Neural progenitor cell (in vitro differentiated cells): ENCODE data around the gene CCNE1. TPM values are rescaled to one million over a fixed set of nuclear protein-coding genes. Genes with fewer than 3 reads are reported as not detected.

Experiments
- DNase-seq: peaks from one replicate; pipeline ENCODE4 v3.0.0-alpha.2; 2016; ENCODE audit warnings: low spot score
- H2AFZ ChIP-seq: fragments of 200-600 bp; sonication (generic); replicated peaks from 2 replicates; pipeline ENCODE4 v1.6.1; 2016; ENCODE audit warnings: antibody characterized with exemption
- H3F3A ChIP-seq: fragments of 200-600 bp; sonication (generic); 2 replicates; pipeline ENCODE4 v1.6.1; 2016; ENCODE audit warnings: antibody characterized with exemption, low read depth
- H3K27ac ChIP-seq: fragments of 200-600 bp; sonication (generic); 2 replicates; pipeline ENCODE4 v1.5.1; 2016; ENCODE audit warnings: mild to moderate bottlenecking
- H3K27me3 ChIP-seq: fragments of 200-600 bp; sonication (generic); 2 replicates; pipeline ENCODE4 v1.6.1; 2016; ENCODE audit warnings: mild to moderate bottlenecking, moderate library complexity
- H3K36me3 ChIP-seq: fragments of 200-600 bp; sonication (generic); 2 replicates; pipeline ENCODE4 v1.5.1; 2016
- H3K4me1 ChIP-seq: fragments of 200-600 bp; sonication (generic); 2 replicates; pipeline ENCODE4 v1.6.1; 2016; ENCODE audit warnings: mixed run types
- H3K4me2 ChIP-seq: fragments of 200-600 bp; sonication (generic); 2 replicates; pipeline ENCODE4 v1.6.1; 2016
- H3K4me3 ChIP-seq: fragments of 200-600 bp; sonication (generic); 2 replicates; pipeline ENCODE4 v1.5.1; 2016
- H3K79me2 ChIP-seq: fragments of 200-600 bp; sonication (generic); 2 replicates; pipeline ENCODE4 v1.6.1; 2016; ENCODE audit warnings: low read depth
- H3K9ac ChIP-seq: fragments of 200-600 bp; sonication (generic); 2 replicates; pipeline ENCODE4 v1.6.1; 2016
- H3K9me3 ChIP-seq: fragments of 200-600 bp; sonication (generic); 2 replicates; pipeline ENCODE4 v1.5.1; 2016; ENCODE audit warnings: low read depth
- H4K20me1 ChIP-seq: fragments of 200-600 bp; sonication (generic); 2 replicates; pipeline ENCODE4 v1.6.1; 2016; ENCODE audit warnings: low read depth
- H3K27ac Mint-ChIP-seq: 3 replicates; pipeline ENCODE4 v1.8.0; 2021; ENCODE audit warnings: mixed read lengths
- H3K27me3 Mint-ChIP-seq: 2 replicates; pipeline ENCODE4 v1.8.0; 2022; ENCODE audit warnings: low read depth, mild to moderate bottlenecking, inconsistent platforms, moderate library complexity, mixed read lengths; ENCODE audit not compliant: insufficient read depth
- H3K36me3 Mint-ChIP-seq: 3 replicates; pipeline ENCODE4 v1.8.0; 2021; ENCODE audit warnings: mixed read lengths
- H3K4me1 Mint-ChIP-seq: 3 replicates; pipeline ENCODE4 v1.8.0; 2021; ENCODE audit warnings: mixed read lengths
- H3K4me3 Mint-ChIP-seq: 3 replicates; pipeline ENCODE4 v1.8.0; 2021; ENCODE audit warnings: mild to moderate bottlenecking, moderate library complexity, mixed read lengths
- H3K9me3 Mint-ChIP-seq: 3 replicates; pipeline ENCODE4 v1.8.0; 2020; ENCODE audit warnings: mixed read lengths
- EZH2 ChIP-seq: fragments of 200-600 bp; sonication (generic); IDR thresholded peaks from 2 replicates; pipeline ENCODE4 v1.6.1; 2017; ENCODE audit warnings: antibody characterized with exemption, mild to moderate bottlenecking, moderate library complexity
- EZH2phosphoT487 ChIP-seq: fragments of 200-600 bp; sonication (generic); IDR thresholded peaks from 2 replicates; pipeline ENCODE4 v1.6.1; 2017; ENCODE audit warnings: antibody characterized with exemption
- total RNA-seq: library from RNA; depleted of rRNA; stranded (reverse); fragments of >200 nt; gene quantifications from 2 replicates; pipeline ENCODE4 v1.2.3, GENCODE V29; 2015; ENCODE audit warnings: low replicate concordance
- TF ChIP-seq, protein P1 (sequence below): fragments of 200-600 bp; sonication (generic); IDR thresholded peaks from 2 replicates; pipeline ENCODE4 v1.5.1; 2017; ENCODE audit warnings: antibody characterized with exemption, mild to moderate bottlenecking

The CCNE1 gene
- total RNA-seq, 1 donor from 2014 or later: 31.4 TPM

DNA sequence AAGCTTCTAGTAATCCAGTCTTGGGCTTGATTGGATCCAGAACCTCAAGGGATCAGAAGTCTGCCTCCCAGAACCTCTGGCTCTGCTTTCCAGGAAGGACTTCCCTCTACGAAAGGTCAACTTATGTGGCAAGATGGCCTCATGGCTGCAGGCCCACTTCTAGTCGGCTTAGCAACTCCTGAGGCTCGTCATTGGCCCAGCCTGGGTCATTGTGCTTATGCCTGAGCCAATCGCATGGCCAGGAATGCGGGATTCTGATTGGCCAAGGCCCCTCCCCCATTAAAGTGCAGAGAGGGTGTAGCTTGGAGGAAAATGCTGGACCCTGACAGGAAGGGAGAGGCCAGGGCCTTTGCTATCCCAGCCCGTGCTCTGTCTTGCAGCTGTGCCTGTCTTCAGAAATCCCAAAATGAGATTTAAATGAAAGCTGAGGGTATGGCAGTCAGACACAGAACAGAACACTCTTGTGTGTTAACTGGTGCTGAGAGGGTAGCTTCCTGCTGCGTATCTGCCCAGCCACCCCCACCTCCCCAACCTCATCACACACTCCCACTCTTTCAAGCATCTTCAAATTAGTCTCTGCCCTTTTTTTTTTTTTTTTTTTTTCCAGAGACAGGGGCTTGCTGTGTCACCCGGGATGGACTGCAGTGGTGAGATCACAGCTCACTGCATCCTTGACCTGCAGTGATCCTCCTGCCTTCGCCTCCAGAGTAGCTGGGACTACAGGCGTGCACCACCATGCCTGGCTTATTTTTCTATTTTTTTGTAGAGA is 5.5 kb upstream of the CCNE1 start:
- H3K9ac ChIP-seq: no peak overlapping the region
- no peaks in the 10 kb centered on the region for H3K79me2 ChIP-seq
- no peaks in the 10 kb centered on the region for H3K4me1 ChIP-seq
- no peaks in the 10 kb centered on the region for H3K36me3 Mint-ChIP-seq
- peaks cover 28% of the 10 kb centered on the region for H3K4me1 Mint-ChIP-seq
- H4K20me1 ChIP-seq: no peaks in the 10 kb centered on the region
- no peaks in the 10 kb centered on the region for H3K27me3 Mint-ChIP-seq
- peak overlapping the region; percentile 68 for H2AFZ ChIP-seq
- H3K4me3 Mint-ChIP-seq: no peak overlapping the region
- no peak overlapping the region for H3K27ac ChIP-seq
- DNase-seq: peak; percentile 40
- TF ChIP-seq, protein P1, sequence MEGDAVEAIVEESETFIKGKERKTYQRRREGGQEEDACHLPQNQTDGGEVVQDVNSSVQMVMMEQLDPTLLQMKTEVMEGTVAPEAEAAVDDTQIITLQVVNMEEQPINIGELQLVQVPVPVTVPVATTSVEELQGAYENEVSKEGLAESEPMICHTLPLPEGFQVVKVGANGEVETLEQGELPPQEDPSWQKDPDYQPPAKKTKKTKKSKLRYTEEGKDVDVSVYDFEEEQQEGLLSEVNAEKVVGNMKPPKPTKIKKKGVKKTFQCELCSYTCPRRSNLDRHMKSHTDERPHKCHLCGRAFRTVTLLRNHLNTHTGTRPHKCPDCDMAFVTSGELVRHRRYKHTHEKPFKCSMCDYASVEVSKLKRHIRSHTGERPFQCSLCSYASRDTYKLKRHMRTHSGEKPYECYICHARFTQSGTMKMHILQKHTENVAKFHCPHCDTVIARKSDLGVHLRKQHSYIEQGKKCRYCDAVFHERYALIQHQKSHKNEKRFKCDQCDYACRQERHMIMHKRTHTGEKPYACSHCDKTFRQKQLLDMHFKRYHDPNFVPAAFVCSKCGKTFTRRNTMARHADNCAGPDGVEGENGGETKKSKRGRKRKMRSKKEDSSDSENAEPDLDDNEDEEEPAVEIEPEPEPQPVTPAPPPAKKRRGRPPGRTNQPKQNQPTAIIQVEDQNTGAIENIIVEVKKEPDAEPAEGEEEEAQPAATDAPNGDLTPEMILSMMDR: no peak
- TF ChIP-seq EZH2 (no peak), EZH2phosphoT487 (no peak)
- no peaks in the 10 kb centered on the region for H3K36me3 ChIP-seq
- H3K27ac Mint-ChIP-seq: no peak overlapping the region
- H3F3A ChIP-seq: peaks cover 9% of the 10 kb centered on the region
- H3K4me3 ChIP-seq: no peak overlapping the region
- H3K9me3 ChIP-seq: no peaks in the 10 kb centered on the region
- H3K9me3 Mint-ChIP-seq: no peaks in the 10 kb centered on the region
- H3K27me3 ChIP-seq: peaks cover 5% of the 10 kb centered on the region
- no peak overlapping the region for H3K4me2 ChIP-seq

DNA sequence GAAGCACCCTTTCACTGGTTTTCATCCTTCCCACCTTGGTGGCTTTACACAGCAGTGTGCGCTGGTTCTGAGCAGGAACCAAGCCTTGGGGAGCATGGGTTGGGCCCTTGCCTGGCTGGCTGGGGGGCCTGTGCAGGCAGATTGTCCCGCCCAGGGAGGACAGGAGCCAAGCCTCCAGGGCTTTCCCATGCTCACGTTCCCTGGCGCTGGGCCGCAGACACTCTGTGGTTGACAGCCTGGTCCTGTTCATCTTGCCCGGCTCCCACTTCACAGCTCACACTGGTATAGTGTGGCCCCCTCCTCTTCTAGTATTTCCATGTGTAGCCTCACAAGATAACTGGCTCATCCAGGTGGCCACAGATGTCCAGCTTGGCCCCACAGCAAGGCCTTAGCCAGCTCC is 4.6 kb upstream of the CCNE1 start:
- Histone ChIP-seq H3K27me3 (peaks cover 5% of the 10 kb centered on the region), H3K27ac (no peak overlapping the region), H3K4me2 (no peak overlapping the region), H3K4me3 (no peak overlapping the region), H4K20me1 (no peaks in the 10 kb centered on the region), H3K9me3 (no peaks in the 10 kb centered on the region), H3K36me3 (no peaks in the 10 kb centered on the region), H3K4me1 (no peaks in the 10 kb centered on the region), H3K79me2 (no peaks in the 10 kb centered on the region), H3K9ac (no peak overlapping the region), H2AFZ (no peak overlapping the region), H3F3A (peaks cover 9% of the 10 kb centered on the region)
- Mint-ChIP-seq H3K9me3 (no peaks in the 10 kb centered on the region), H3K36me3 (no peaks in the 10 kb centered on the region), H3K4me1 (peaks cover 26% of the 10 kb centered on the region), H3K27me3 (no peaks in the 10 kb centered on the region), H3K4me3 (no peak overlapping the region), H3K27ac (no peak overlapping the region)
- no peak for DNase-seq
- no peak for TF ChIP-seq EZH2
- TF ChIP-seq, protein P1: no peak
- no peak for TF ChIP-seq EZH2phosphoT487

DNA sequence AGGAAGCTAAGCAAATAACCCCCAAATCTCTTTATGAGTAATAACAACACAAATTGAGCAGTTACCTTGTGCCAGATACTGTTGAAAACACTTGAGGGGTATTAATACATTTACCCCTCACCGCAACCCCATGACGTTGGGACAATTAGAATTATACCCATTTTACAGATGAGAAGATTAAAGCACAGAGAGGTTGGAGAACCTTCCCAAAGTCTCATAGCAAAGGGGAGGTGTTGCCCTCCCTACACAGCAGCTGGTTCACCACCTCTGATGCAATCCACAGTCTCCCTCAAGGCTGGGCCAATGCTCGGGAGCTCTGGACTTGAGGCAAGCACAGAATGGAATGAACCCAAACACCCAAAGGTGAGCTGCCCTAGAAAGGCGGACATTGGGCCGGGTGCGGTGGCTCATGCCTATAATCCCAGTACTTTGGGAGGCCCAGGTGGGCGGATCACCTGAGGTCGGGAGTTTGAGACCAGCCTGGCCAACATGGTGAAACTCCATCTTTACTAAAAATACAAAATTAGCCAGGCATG is 3.9 kb upstream of the CCNE1 start:
- H3K4me1 ChIP-seq: no peaks in the 10 kb centered on the region
- no peak for DNase-seq
- H4K20me1 ChIP-seq: no peaks in the 10 kb centered on the region
- no peaks in the 10 kb centered on the region for H3K9me3 ChIP-seq
- H3F3A ChIP-seq: peaks cover 9% of the 10 kb centered on the region
- Mint-ChIP-seq H3K4me3 (no peak overlapping the region), H3K9me3 (no peaks in the 10 kb centered on the region), H3K27me3 (peaks cover 5% of the 10 kb centered on the region), H3K27ac (no peak overlapping the region), H3K4me1 (peaks cover 29% of the 10 kb centered on the region), H3K36me3 (no peaks in the 10 kb centered on the region)
- H3K79me2 ChIP-seq: no peaks in the 10 kb centered on the region
- no peak overlapping the region for H3K4me2 ChIP-seq
- TF ChIP-seq, protein P1: no peak
- no peak for TF ChIP-seq EZH2
- TF ChIP-seq EZH2phosphoT487: no peak
- H3K27me3 ChIP-seq: peaks cover 12% of the 10 kb centered on the region
- no peak overlapping the region for H3K4me3 ChIP-seq
- no peak overlapping the region for H2AFZ ChIP-seq
- no peak overlapping the region for H3K9ac ChIP-seq
- H3K27ac ChIP-seq: no peak overlapping the region
- H3K36me3 ChIP-seq: no peaks in the 10 kb centered on the region
